Skeletal muscle tissue (tissue), 4 donors: ENCODE measurements around the gene DGKQ. TPM values are rescaled to one million over a fixed set of nuclear protein-coding genes. Genes with fewer than 3 reads are reported as not detected.
"Not testable (repeated sequence)": the region's sequence is repeated elsewhere in the genome, so short reads cannot be mapped to it uniquely, and the experiment has no call there.

Source experiments
- H3K27ac ChIP-seq: one replicate; pipeline ENCODE4 v1.7.0; 2013; ENCODE audit warnings: mild to moderate bottlenecking, low read depth, low read length, inconsistent platforms
- H3K27me3 ChIP-seq, 3 donors: one replicate each; pipeline ENCODE4 v1.7.0; 2013; ENCODE audit warnings: low read length in 3 of 3; ENCODE audit not compliant: control insufficient read depth in 3 of 3, insufficient read depth in 3 of 3
- H3K36me3 ChIP-seq, 3 donors: one replicate each; pipeline ENCODE4 v1.7.0; 2013; ENCODE audit warnings: low read length in 3 of 3; ENCODE audit not compliant: control insufficient read depth in 3 of 3, insufficient read depth in 3 of 3
- H3K4me1 ChIP-seq, 3 donors: one replicate each; pipeline ENCODE4 v1.7.0; 2013; ENCODE audit warnings: low read length in 3 of 3, mild to moderate bottlenecking in 3 of 3; ENCODE audit not compliant: control insufficient read depth in 3 of 3, insufficient read depth in 3 of 3
- H3K4me3 ChIP-seq, 3 donors: one replicate each; pipeline ENCODE4 v1.7.0; 2013; ENCODE audit warnings: low read length in 3 of 3
- H3K9ac ChIP-seq, 3 donors: one replicate each; pipeline ENCODE4 v1.7.0; 2013; ENCODE audit warnings: low read length in 3 of 3, mild to moderate bottlenecking in 3 of 3, moderate library complexity in 2 of 3, low read depth in 1 of 3
- H3K9me3 ChIP-seq, 3 donors: one replicate each; pipeline ENCODE4 v1.7.0; 2013; ENCODE audit warnings: low read length in 3 of 3; ENCODE audit not compliant: control insufficient read depth in 3 of 3
- total RNA-seq: library from RNA; depleted of rRNA; stranded (reverse); fragments of >200 nt; gene quantifications from one replicate; pipeline ENCODE4 v1.2.3, GENCODE V29; 2014
- donor health status: Osteomylitis.

Gene DGKQ
- total RNA-seq, 1 donor from 2014 or later: 2.1 TPM

GRCh38 chr4:950136-951020 is 23.0 kb downstream of the DGKQ start:
- Histone ChIP-seq H3K4me3 (no peak overlapping the region), H3K27me3 (no peaks in the 10 kb centered on the region), H3K27ac (no peak overlapping the region), H3K9me3 (no peaks in the 10 kb centered on the region), H3K36me3 (peaks cover 10 to 25% (median 11%) of the 10 kb centered on the region in 3 donors), H3K4me1 (peaks cover 0 to 6% (median 5%) of the 10 kb centered on the region in 3 donors), H3K9ac (no peak overlapping the region)

GRCh38 chr4:949656-950055 is 23.7 kb downstream of the DGKQ start:
- Histone ChIP-seq H3K4me1 (peaks cover 0 to 6% (median 5%) of the 10 kb centered on the region in 3 donors), H3K27ac (no peak overlapping the region), H3K27me3 (no peaks in the 10 kb centered on the region), H3K4me3 (no peak overlapping the region), H3K9me3 (no peaks in the 10 kb centered on the region), H3K9ac (no peak overlapping the region), H3K36me3 (peaks cover 8 to 19% (median 11%) of the 10 kb centered on the region in 3 donors)

DNA sequence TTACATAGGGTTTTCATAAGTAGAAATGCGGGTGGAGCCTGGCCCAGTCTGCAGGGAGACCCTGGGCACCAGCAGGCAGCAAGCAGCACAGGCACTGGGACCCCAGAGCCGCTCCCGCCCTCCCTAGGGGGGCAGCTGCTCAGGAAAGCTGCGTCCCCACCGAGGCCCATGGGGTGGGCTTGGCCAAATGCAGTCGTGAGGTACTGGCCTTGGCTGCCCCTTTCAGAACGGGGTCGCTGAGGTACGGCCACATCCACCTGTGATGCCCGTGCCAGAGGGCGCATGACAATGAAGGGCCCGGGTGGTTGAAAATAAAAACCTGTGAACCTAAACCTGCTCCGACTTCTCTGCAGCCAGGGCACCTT is 24.5 kb downstream of the DGKQ start:
- no peak overlapping the region for H3K4me3 ChIP-seq
- H3K27me3 ChIP-seq: no peaks in the 10 kb centered on the region
- H3K27ac ChIP-seq: no peak overlapping the region
- peaks cover 0 to 6% (median 5%) of the 10 kb centered on the region in 3 donors for H3K4me1 ChIP-seq
- no peak overlapping the region for H3K9ac ChIP-seq
- peaks cover 6 to 15% (median 8%) of the 10 kb centered on the region in 3 donors for H3K36me3 ChIP-seq
- no peaks in the 10 kb centered on the region for H3K9me3 ChIP-seq

DNA sequence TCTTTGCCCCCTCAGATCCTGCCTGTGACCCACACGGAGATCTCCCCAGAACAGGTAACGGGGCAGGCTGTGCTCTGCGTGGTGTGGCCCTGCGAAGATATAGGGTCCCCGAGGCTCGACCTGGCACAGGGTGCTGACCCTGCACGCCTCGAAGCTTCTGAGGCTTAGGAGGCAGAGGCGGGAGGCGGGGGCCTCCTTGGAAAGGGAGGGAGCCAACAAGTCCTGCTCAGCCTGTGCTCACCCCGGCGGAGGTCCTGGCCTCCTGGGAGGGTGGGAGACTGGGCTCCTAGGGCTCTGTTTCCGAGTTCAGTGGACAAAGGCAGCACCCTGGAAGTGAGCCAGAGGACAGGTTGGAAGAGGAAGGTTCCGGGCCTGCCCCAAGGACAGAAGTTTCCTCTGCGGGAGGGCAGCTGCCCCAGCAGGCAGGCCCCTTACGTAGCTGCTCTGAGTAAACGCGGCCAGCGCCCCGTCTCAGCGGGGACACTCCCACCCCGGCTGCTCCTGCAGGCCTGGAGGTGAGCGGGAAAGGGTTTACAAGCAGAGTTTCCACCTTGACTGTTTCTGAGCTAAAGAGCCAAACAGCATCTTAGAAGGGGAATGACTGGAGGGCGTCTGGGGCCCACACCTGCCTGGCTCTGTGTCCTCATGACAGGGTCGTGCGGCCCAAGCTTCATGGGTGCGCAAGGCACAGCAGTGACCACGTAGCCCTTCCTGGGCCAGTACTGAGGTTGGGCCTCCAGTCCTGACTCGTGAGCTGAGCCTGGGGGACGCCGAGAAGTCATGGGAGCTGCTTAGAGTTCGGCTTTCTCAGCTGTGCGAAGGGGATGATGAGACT is 25.1 kb downstream of the DGKQ start:
- peaks cover 4 to 11% (median 4%) of the 10 kb centered on the region in 3 donors for H3K36me3 ChIP-seq
- H3K4me1 ChIP-seq: peaks cover 0 to 6% (median 5%) of the 10 kb centered on the region in 3 donors
- H3K9me3 ChIP-seq: no peaks in the 10 kb centered on the region
- H3K27ac ChIP-seq: no peak overlapping the region
- no peak overlapping the region for H3K4me3 ChIP-seq
- no peaks in the 10 kb centered on the region for H3K27me3 ChIP-seq
- no peak overlapping the region for H3K9ac ChIP-seq

DNA sequence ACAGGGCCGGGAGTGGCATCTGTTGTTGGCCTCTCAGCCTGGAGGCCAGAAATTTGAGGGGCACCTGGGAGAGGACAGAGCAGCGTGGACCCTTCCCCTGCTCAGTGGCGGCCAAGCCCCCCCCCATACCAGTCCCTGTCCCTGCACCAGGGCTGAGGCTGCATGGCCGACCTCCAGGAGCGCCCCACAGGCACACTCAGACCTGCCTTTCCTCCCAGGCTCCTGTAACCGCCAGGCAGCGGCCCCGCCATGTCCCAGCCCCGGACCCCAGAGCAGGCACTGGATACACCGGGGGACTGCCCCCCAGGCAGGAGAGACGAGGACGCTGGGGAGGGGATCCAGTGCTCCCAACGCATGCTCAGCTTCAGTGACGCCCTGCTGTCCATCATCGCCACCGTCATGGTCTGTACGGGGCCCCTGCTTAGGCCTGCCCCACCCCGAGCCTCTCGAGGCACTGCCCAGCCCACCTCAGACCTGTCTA is 25.8 kb downstream of the DGKQ start:
- Histone ChIP-seq H3K9ac (no peak overlapping the region), H3K27ac (no peak overlapping the region), H3K4me3 (no peak overlapping the region), H3K27me3 (no peaks in the 10 kb centered on the region), H3K4me1 (peaks cover 0 to 6% (median 5%) of the 10 kb centered on the region in 3 donors), H3K9me3 (no peaks in the 10 kb centered on the region), H3K36me3 (peaks cover 0 to 6% (median 0%) of the 10 kb centered on the region in 3 donors)

GRCh38 chr4:946517-947471 is 26.6 kb downstream of the DGKQ start:
- H3K9ac ChIP-seq: no peak overlapping the region
- H3K36me3 ChIP-seq: peaks cover 0 to 6% (median 0%) of the 10 kb centered on the region in 3 donors
- peaks cover 0 to 6% (median 5%) of the 10 kb centered on the region in 3 donors for H3K4me1 ChIP-seq
- no peaks in the 10 kb centered on the region for H3K27me3 ChIP-seq
- H3K9me3 ChIP-seq: no peaks in the 10 kb centered on the region
- no peak overlapping the region for H3K27ac ChIP-seq
- H3K4me3 ChIP-seq: no peak overlapping the region

- H3K9me3 ChIP-seq: no peaks in the 10 kb centered on the region
- peaks cover 0 to 2% (median 0%) of the 10 kb centered on the region in 3 donors for H3K36me3 ChIP-seq
- no peak overlapping the region for H3K9ac ChIP-seq
Measured at GRCh38 chr4:946103-946450, 27.3 kb downstream of the DGKQ start.

GRCh38 chr4:945274-946102 is 27.9 kb downstream of the DGKQ start:
- Histone ChIP-seq H3K9ac (no peak overlapping the region), H3K9me3 (no peaks in the 10 kb centered on the region), H3K27me3 (no peaks in the 10 kb centered on the region), H3K36me3 (peaks cover 0 to 2% (median 0%) of the 10 kb centered on the region in 3 donors), H3K27ac (no peak overlapping the region), H3K4me1 (no peaks in the 10 kb centered on the region), H3K4me3 (no peak overlapping the region)

More at GRCh38 chr4:946103-946450, 27.3 kb downstream of the DGKQ start:
- H3K4me3 ChIP-seq: no peak overlapping the region
- H3K4me1 ChIP-seq: peaks cover 0 to 2% (median under 1%) of the 10 kb centered on the region in 3 donors
- no peak overlapping the region for H3K27ac ChIP-seq
- H3K27me3 ChIP-seq: no peaks in the 10 kb centered on the region

GRCh38 chr4:939508-939907 is 33.9 kb downstream of the DGKQ start:
- not testable (repeated sequence) for H3K27ac ChIP-seq, H3K36me3 ChIP-seq, H3K9ac ChIP-seq, H3K4me1 ChIP-seq, H3K4me3 ChIP-seq, H3K9me3 ChIP-seq, H3K27me3 ChIP-seq
